ENCODE measurements around the gene EXOC4.

Gene EXOC4

GRCh38 chr7:133576612-133577168 is 323.8 kb downstream of the EXOC4 start:
- no peak overlapping the region for H3K4me3 ChIP-seq (ENCODE audit: low read length)
- TF ChIP-seq CTCF (IDR thresholded peaks at IDR 0.05; ENCODE audit: insufficient read depth, low read depth, low read length, missing control alignments): no peak
- no peak for DNase-seq (ENCODE audit: low read depth)

- no peak for TF ChIP-seq CTCF (IDR thresholded peaks at IDR 0.05; ENCODE audit: insufficient read depth, low read depth, low read length, missing control alignments)
- DNase-seq (ENCODE audit: low read depth): no peak
- H3K4me3 ChIP-seq (ENCODE audit: low read length): no peak overlapping the region
Measured at GRCh38 chr7:133582766-133583523, 330.1 kb downstream of the EXOC4 start.

- no peak for DNase-seq (ENCODE audit: low read depth)
- H3K4me3 ChIP-seq (ENCODE audit: low read length): no peak overlapping the region
- no peak for TF ChIP-seq CTCF (IDR thresholded peaks at IDR 0.05; ENCODE audit: insufficient read depth, low read depth, low read length, missing control alignments)
Measured at GRCh38 chr7:133583545-133584171, 330.8 kb downstream of the EXOC4 start.

GRCh38 chr7:133584956-133585668 is 332.2 kb downstream of the EXOC4 start:
- no peak for TF ChIP-seq CTCF (IDR thresholded peaks at IDR 0.05; ENCODE audit: insufficient read depth, low read depth, low read length, missing control alignments)
- DNase-seq (ENCODE audit: low read depth): no peak
- no peak overlapping the region for H3K4me3 ChIP-seq (ENCODE audit: low read length)

GRCh38 chr7:133586253-133586652 is 333.4 kb downstream of the EXOC4 start:
- no peak for TF ChIP-seq CTCF (IDR thresholded peaks at IDR 0.05; ENCODE audit: insufficient read depth, low read depth, low read length, missing control alignments)
- no peak for DNase-seq (ENCODE audit: low read depth)
- no peak overlapping the region for H3K4me3 ChIP-seq (ENCODE audit: low read length)

GRCh38 chr7:133587903-133588302 is 335.0 kb downstream of the EXOC4 start:
- TF ChIP-seq CTCF (IDR thresholded peaks at IDR 0.05; ENCODE audit: insufficient read depth, low read depth, low read length, missing control alignments): no peak
- DNase-seq (ENCODE audit: low read depth): no peak
- H3K4me3 ChIP-seq (ENCODE audit: low read length): no peak overlapping the region
